Tibial nerve (tissue), 3 donors: ENCODE results near the gene AMPD2.

Source experiments
- POLR2A ChIP-seq, 2 donors: fragments of 450-650 bp; IDR thresholded peaks; one replicate each; pipeline ENCODE4 v1.6.1; 2017; ENCODE audit warnings: antibody characterized with exemption in 2 of 2, mild to moderate bottlenecking in 2 of 2, moderate library complexity in 2 of 2
- TF ChIP-seq, protein P1 (sequence below), 5 experiments: fragments of 200-600 bp in 3 of 5; fragments of 450-650 bp in 2 of 5; sonication (generic) in 3 of 5; IDR thresholded peaks; one replicate each; pipeline ENCODE4 v1.5.1; 2016 to 2019; ENCODE audit warnings: antibody characterized with exemption in 5 of 5, mild to moderate bottlenecking in 3 of 5, moderate library complexity in 2 of 5

DNA sequence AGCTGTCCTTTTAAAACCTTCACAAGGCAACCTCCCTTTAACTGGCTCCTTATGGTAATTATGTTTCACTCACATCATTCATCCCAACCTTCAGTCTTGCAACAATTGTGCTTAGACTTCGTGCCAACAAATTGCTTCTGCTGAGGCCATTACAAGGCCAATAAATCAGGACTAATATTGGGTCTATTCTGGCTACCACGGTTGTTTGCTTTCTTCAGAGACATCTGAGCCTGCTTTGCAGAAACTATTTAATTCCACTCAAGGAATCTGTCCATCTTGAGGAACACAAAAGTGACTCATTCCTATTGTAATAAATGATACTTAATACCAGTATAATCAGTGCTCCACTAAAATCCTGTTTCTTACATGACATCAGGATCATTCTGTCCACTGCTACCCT lies 33.7 kb downstream of the AMPD2 start:
- TF ChIP-seq, protein P1, sequence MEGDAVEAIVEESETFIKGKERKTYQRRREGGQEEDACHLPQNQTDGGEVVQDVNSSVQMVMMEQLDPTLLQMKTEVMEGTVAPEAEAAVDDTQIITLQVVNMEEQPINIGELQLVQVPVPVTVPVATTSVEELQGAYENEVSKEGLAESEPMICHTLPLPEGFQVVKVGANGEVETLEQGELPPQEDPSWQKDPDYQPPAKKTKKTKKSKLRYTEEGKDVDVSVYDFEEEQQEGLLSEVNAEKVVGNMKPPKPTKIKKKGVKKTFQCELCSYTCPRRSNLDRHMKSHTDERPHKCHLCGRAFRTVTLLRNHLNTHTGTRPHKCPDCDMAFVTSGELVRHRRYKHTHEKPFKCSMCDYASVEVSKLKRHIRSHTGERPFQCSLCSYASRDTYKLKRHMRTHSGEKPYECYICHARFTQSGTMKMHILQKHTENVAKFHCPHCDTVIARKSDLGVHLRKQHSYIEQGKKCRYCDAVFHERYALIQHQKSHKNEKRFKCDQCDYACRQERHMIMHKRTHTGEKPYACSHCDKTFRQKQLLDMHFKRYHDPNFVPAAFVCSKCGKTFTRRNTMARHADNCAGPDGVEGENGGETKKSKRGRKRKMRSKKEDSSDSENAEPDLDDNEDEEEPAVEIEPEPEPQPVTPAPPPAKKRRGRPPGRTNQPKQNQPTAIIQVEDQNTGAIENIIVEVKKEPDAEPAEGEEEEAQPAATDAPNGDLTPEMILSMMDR (IDR thresholded peaks at IDR 0.05), result no peak
- no peak for TF ChIP-seq POLR2A (IDR thresholded peaks at IDR 0.05)
